NCI-H2171 treated with DMSO at 0.1 percent for 48 hours (cell line): ENCODE results near the gene TAS2R7.
"Not testable (repeated sequence)": the region's sequence is repeated elsewhere in the genome, so short reads cannot be mapped to it uniquely, and the experiment has no call there.

Source experiments
- DNase-seq: peaks from one replicate; lab custom pipeline; 2025; lab: John Stamatoyannopoulos, UW

Gene TAS2R7

GRCh38 chr12:10802587-10802986, at the start of gene TAS2R7:
TAS2R7 (minus strand) TSS chr12:10802627; CDS start chr12:10802570, 57 bp downstream.
- no peak for DNase-seq

GRCh38 chr12:10851243-10851858, 48.9 kb upstream of the TAS2R7 start:
- no peak for DNase-seq

- no peak for DNase-seq
These were observed 47.0 kb upstream of the TAS2R7 start, which contains the start of gene PRR4 for GRCh38 chr12:10849425-10849878. PRR4 (minus strand) TSS chr12:10849475; CDS start chr12:10849437, 38 bp downstream.

GRCh38 chr12:10847744-10848143, 45.3 kb upstream of the TAS2R7 start:
- DNase-seq, result no peak

- no peak for DNase-seq
These were observed 40.4 kb upstream of the TAS2R7 start for GRCh38 chr12:10842862-10843261.

GRCh38 chr12:10838461-10838860, 36.0 kb upstream of the TAS2R7 start:
- no peak for DNase-seq

- no peak for DNase-seq
These were observed 27.6 kb upstream of the TAS2R7 start for GRCh38 chr12:10829994-10830393.

- DNase-seq, result no peak
These were observed 23.8 kb upstream of the TAS2R7 start, which contains the start of gene TAS2R10 for GRCh38 chr12:10826258-10826657. TAS2R10 (minus strand) TSS chr12:10826358; CDS start chr12:10826269, 89 bp downstream.

- DNase-seq, result no peak
These were observed 22.5 kb upstream of the TAS2R7 start for GRCh38 chr12:10824957-10825356.

GRCh38 chr12:10811883-10812536, 9.6 kb upstream of the TAS2R7 start:
- no peak for DNase-seq

GRCh38 chr12:10810068-10810467, 7.6 kb upstream of the TAS2R7 start, which contains the start of gene TAS2R9:
TAS2R9 (minus strand) TSS chr12:10810168; CDS start chr12:10810075, 93 bp downstream.
- no peak for DNase-seq

- no peak for DNase-seq
These were observed 4.8 kb upstream of the TAS2R7 start, which contains the start of gene TAS2R8 for GRCh38 chr12:10807186-10807585. TAS2R8 (minus strand) TSS chr12:10807286; CDS start chr12:10806980, 306 bp downstream.

- DNase-seq, result no peak
These were observed 686 bp downstream of the TAS2R7 start for GRCh38 chr12:10801741-10802140.

GRCh38 chr12:10794222-10794621, 8.2 kb downstream of the TAS2R7 start:
- no peak for DNase-seq

GRCh38 chr12:10791769-10792168, 10.7 kb downstream of the TAS2R7 start:
- not testable (repeated sequence) for DNase-seq

- no peak for DNase-seq
These were observed 19.2 kb downstream of the TAS2R7 start for GRCh38 chr12:10783252-10783651.

- DNase-seq, result no peak
These were observed 23.3 kb downstream of the TAS2R7 start for GRCh38 chr12:10779103-10779502.

GRCh38 chr12:10771132-10771733, 31.2 kb downstream of the TAS2R7 start:
- DNase-seq, result peak; percentile 15

- no peak for DNase-seq
These were observed 42.8 kb downstream of the TAS2R7 start for GRCh38 chr12:10759657-10760056.

GRCh38 chr12:10756194-10756593, 46.2 kb downstream of the TAS2R7 start:
- no peak for DNase-seq

- no peak for DNase-seq
These were observed 49.4 kb downstream of the TAS2R7 start for GRCh38 chr12:10753059-10753458.
